HG02870 (cell line): ENCODE data around the gene NEDD9.

Experiments
- ATAC-seq: cut with Tn5 transposase; IDR thresholded peaks from one replicate; pipeline ENCODE4 v1.9.1; 2021; ENCODE audit warnings: mild to moderate bottlenecking, moderate library complexity; ENCODE audit not compliant: unreplicated experiment

The NEDD9 gene

DNA sequence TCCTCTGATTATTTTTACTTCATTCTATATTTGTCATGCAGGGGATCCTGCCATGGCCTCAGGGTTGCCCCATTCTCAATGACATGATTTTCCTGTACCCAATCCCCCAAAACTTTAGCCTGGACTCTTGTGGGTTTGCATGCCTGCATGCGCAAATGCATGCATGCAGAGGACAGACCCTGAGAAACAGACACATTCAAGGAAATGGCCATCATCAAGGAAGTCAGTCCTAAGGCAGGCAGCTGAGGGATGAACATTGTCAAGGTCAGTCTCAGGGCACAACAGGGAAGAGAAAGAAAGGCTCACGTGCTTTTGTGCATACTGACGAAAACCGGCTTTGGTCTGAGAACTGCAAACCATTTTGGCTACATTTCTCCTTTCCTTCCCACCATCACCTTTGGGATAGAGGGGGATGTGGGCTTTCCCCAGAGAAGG is 13.1 kb downstream of the NEDD9 start:
- no peak for ATAC-seq

DNA sequence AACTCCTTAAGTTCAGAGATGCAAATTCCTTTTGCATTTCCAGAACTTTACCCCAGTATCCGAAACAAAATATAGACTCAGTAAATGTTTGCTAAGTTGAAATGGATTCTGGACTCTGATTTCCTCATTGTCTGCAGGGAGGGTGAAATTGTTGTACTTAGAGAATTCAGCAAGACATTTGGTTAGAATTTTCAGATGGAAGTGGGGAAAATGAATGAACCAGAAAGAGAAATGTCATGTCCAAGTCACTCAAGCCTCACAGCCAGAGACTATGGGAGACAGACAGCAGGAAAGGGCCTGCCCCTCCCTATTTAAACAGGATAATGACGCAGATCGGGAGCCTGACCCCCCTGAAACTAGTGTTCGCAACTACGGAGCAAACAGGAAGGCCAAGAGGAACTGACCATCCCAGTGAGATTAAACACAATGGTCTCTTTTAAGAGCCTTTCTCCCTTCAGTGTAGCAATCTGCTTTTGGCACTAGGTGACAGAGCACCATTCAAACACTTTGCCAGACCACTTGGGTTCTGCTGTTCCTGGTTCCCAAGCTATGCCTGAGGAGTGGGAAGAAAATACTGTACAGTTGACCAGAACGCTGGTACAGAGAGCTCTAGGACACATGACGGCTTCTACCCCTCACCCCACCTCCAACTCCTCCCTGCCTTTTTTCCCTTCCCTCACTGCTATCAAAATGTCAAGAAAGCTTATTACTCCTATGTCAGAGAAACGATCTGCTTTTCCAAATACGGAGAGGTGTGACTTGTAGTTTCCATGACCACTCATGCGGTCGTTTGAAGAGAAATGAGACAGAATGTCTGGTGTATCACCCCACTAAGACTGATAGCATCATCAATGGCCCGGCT is 13.7 kb downstream of the NEDD9 start:
- no peak for ATAC-seq

GRCh38 chr6:11218102-11218442 is 14.4 kb downstream of the NEDD9 start:
- ATAC-seq: no peak

GRCh38 chr6:11217360-11218101 is 14.9 kb downstream of the NEDD9 start:
- no peak for ATAC-seq

- ATAC-seq: no peak
These were observed 16.7 kb downstream of the NEDD9 start for GRCh38 chr6:11215773-11216172.

- no peak for ATAC-seq
These were observed 17.6 kb downstream of the NEDD9 start for GRCh38 chr6:11214901-11215300.

DNA sequence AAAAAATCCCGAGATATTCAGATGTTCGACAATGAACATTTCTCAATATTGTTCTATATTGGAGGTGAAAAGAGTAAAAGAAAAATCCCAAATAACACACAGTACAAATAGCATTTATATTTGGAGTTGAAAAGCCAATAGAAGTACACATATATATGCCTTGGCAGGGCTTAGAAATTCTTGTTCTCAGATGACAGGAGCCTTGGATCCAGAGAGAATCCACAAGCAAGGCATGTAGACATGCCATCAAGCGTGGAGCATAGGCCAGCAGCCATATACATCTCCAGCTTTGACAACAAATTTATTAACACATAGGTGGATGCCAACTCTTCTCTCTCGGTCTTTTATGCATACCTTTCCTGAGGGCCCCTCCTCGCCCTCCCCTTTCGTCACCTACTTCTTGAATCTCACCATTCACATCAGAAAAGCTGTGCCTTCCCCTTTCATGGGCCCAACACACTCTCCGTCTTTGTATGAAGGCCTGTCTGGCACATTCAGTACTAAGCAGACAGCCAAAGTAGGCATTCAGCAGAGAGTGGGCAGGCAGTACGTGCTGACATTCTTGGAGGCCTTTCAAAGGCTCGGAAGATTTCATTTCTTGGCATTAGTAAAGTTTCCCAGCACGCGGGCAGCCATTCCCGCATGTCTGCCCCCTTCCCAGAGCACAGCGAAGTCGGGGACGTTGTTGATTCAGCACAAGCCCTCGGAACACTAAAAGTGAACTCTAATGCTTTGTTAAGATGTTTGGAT is 18.2 kb downstream of the NEDD9 start:
- ATAC-seq: no peak

- ATAC-seq: no peak
These were observed 18.9 kb downstream of the NEDD9 start for GRCh38 chr6:11213422-11214021.

- ATAC-seq: no peak
These were observed 19.8 kb downstream of the NEDD9 start for GRCh38 chr6:11212664-11213063.

- no peak for ATAC-seq
These were observed 21.2 kb downstream of the NEDD9 start for GRCh38 chr6:11211254-11211653.

DNA sequence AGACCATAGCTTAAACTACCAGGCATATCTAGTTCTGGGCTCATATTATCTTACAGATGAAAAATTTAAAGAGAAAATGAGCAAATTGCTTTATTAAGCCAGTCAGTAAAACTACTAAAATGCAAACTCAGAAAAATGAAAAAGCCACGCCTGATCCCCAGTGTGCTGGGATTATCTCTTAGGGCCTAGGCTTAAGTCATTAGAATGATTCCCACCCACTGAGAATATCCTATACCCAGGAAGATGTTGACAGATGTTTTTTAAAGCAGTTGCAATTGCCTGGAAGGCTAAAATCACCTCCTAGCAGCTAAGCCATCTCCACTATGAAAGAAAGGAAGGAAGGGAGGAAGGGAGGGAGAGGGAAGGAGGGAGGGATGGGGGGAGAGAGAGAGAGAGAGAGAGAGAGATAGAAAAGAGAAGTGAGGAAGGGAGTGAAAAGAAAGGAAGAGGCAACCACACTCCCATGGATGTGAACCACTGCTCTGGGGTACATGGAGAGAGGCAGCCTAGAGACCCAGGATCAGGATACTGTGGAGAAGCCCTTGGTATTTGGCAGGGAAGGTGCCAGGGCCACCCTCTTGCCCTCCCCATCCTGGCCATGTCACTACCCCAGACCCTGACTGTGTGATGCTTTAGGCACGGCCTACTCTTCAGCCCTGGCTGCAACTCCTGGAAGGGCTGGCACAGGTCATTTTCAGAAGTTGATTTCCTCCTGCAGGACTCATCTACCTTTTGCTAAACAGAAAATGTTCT is 21.9 kb downstream of the NEDD9 start:
- ATAC-seq: no peak

GRCh38 chr6:11209906-11210305 is 22.6 kb downstream of the NEDD9 start:
- no peak for ATAC-seq

- ATAC-seq: no peak
These were observed 23.1 kb downstream of the NEDD9 start for GRCh38 chr6:11209369-11209768.

DNA sequence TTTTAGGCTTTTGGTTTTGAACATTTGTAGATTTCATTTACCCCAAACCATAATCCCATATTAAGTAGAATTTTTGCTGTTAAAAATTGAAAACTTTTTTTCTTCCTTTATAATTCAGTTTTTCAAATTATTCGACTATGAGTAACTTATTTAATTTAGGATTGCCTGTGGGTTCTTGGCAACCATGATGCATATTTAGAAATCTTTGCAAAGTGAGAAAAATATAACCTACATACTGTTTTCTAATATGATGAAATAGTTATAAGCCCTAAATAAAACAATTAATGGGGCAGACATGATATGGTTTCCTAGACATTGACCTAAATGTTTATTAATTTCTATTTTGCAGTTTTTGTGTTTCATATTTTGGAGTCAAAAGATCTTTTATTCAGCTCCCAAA is 23.6 kb downstream of the NEDD9 start:
- ATAC-seq: no peak

DNA sequence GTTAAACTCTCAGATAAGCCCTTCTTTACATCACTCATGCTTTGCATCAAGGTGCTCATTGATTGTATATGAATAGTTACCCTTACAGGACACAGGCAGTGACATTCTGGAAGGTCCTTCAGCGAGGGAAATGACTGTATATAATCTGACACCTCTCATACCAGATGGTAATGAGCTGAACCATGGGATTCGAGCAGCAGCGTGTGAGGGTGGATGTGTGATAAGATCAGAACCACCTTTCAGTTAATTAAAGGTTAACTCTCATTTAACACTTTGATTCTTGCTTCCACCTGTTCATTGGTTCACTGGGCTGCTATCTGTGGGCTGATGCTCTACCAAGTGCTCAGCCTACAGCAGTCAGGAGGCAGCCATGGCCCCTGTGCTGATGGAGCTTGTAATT is 24.2 kb downstream of the NEDD9 start:
- no peak for ATAC-seq

DNA sequence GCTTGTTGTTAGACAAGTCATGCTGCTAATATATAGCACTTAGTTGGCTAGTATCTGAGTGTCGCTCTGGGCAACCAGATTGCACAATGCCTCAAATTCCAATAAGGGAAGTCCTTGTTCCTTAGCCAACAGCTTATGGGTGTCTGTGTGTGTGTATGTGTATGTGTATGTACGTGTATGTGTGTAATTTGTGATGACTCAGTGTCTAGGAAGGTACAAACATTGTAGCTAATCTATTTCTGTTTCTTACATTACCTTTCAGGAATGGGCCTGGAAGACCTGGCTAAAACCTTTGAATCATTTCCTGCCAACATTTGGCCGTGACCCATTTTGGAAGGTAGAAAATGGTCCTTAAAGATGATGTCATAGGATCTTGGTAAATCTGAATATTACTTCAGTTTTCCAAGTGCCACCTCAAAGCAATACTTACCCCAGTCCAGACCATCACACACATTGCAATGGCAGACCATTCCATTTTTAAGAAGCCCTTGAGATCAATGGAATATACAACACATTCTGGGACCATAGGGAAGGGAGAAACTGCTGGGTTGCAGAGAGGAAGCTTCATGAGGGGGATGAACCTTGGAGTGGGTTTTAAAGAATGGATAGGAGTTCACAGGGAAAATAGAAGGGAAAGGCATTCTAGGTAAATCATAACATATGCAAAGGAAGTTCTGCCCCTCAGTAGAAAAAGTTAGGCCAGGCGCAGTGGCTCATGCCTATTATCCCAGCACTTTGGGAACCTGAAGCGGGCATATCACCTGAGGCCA is 25.1 kb downstream of the NEDD9 start:
- ATAC-seq: no peak

DNA sequence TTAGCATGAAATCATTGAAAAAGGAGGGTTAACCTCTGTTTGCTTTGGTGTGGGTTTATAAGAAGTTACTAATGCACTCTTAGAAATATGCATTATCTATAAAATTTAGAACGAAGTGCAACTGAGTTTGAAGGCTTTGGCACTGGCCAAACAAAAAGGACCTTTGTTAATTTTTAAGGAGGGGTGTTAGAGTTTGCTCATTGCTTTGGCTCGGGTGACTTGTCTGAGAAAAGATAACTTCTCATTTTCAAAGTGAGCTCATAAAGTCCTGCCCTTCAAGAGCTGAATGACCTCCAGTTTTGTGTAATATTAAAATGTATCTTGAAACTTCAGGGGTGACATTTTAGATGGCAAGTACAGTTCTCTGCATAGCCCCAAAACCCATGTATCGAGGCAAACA is 25.9 kb downstream of the NEDD9 start:
- no peak for ATAC-seq

DNA sequence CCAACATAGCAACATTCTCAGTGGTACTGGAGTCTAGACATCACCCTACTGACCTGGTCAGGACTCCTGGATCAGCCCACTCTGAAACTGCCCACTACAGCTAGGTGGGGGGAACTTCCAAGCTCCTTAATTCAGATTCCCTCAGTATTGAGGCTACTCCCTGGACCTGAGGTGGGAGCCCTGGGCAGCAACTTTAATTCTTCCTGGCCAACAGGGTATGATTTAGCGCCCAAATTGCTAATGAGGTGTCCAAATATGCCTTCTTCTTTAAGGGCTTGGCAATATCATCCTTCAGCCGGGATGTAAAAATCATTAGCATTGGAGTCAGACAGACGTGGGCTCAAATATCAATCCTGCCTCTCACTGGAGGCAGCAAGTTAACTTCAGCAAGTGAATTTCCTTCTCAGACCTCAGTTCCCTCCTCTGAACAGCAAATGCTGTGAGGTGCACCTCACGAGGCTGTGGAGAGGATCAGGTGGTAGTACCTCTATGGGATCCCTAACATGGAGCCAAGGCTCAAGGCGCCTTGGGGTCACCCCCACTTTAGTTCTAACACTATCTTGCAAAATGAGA is 27.6 kb downstream of the NEDD9 start:
- ATAC-seq: no peak

DNA sequence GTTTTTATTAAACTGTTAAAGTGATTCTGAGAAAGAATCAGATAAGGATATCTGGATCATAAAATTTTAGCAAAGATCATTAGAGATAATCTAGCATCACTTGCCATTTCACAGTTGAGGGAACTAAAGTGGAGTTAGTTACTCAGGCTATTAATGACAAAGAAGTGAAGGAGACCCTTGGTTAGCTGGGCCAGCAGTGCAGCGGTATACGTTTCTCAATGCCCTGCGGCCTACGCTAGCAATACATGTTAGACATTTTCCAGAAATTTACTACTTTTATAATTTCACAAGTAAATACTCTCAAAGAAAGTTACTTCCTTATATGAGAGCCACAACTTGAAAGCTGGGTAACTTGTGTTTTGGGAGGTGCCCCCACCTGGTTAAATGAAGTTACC is 28.5 kb downstream of the NEDD9 start:
- no peak for ATAC-seq
